Measurements from ENCODE around the gene MTMR3.

Gene MTMR3

DNA sequence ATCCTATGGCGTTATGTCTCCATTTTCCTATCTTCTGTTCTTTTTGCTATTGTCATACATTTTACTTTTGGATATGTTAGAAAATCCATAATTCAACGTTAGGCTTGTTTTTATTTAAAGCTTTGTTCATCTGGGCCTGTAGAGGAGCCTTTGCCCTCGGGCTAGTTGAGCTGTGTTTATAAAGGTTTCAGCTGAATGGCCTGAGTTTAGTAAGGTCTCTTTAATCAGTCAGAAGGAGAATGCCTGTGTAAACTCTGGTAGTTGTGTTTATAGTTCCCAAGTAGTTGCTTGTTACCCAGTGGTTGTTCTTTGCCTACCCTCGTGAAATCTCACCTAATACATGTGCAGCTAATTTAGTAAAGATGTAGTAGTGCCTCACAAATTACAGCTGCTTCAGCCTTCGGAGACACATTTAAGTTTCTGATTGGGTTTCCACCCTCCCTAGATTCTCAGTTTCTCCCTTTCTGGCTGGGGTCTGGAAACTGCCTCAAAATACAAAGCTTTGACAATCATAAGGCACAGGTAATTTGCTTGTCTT, 33.1 kb downstream of the MTMR3 start:
- DNase-seq (ENCODE audit: low read depth): no peak

GRCh38 chr22:29917052-29917902, 34.3 kb downstream of the MTMR3 start:
- no peak for DNase-seq (ENCODE audit: low read depth)

- no peak for DNase-seq (ENCODE audit: low read depth)
These were observed 42.4 kb downstream of the MTMR3 start for GRCh38 chr22:29925402-29925801.

DNA sequence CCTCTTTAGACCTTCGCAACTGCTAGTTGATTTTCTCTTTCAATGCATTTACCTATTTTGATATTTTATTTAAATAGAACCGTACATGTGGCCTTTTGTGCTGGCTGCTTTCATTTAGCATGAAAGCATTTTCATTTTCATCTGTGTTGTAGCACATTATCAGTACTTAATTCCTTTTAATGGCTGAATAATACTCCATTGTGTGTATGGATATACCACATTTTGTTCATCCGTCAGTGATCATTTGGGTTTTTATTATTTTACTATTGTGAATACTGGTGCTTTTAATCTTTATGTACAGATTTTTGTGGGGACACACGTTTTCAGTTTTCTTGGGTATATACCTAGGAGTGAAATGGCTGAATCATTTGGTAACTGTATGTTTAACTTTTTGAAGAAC, 43.1 kb downstream of the MTMR3 start:
- no peak for DNase-seq (ENCODE audit: low read depth)

DNA sequence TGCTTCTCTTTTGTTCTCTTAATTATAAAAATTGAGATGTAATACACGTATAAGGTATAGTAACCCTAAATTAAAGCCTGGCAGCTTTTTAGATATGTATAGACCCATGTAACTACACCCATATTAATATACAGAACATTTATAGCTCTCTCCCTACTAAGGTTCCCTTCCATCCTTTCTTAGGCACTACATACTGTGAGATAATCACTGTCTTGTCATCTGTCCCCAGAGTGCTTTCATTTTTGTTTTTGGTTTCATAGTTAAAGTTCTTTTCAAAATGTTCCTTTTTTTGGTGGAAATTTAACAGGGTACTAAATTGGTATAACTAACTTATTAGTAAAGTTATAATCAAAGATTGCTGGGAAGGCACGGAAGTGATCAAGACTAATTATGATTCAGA, 49.2 kb downstream of the MTMR3 start:
- DNase-seq (ENCODE audit: low read depth): no peak

- DNase-seq (ENCODE audit: low read depth): no peak
These were observed 50.6 kb downstream of the MTMR3 start for GRCh38 chr22:29933619-29934018.

DNA sequence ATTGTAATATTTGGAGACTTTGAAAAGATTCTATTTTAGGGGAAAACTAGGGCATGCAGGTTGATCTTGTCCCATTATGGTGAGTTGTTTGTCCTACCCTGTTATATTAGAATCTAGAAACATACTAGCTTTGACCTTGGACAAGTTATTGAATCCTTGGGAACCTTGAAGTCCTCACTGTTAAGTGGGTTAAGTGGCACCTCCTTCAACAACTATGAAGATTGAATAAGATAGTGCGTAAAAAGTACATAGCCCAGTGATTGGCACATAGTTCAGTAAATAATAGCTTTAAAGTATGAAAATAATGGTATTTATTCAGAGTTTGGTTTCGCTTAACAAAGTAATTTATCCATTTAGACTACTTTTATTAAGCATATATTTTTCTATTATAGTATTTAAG, 51.6 kb downstream of the MTMR3 start:
- DNase-seq (ENCODE audit: low read depth): no peak

DNA sequence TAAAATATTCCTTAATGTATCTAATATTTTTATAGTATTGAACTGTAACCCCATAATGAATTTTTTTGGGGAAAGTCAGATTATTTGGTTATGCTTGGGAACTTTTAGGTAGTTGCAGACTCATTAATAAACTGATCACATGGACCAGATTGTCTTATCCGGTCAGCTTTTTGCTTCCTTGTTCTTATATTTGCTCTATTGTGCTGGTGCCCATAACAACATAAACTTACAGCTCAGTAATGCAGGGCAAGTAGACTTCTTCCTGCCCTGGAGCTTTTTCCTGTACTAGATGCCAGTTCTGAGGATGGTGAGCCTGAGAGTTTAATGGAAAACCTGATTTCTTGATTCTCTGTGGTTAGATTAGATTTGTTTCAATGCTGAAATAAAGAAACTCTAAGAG, 53.2 kb downstream of the MTMR3 start:
- no peak for DNase-seq (ENCODE audit: low read depth)

DNA sequence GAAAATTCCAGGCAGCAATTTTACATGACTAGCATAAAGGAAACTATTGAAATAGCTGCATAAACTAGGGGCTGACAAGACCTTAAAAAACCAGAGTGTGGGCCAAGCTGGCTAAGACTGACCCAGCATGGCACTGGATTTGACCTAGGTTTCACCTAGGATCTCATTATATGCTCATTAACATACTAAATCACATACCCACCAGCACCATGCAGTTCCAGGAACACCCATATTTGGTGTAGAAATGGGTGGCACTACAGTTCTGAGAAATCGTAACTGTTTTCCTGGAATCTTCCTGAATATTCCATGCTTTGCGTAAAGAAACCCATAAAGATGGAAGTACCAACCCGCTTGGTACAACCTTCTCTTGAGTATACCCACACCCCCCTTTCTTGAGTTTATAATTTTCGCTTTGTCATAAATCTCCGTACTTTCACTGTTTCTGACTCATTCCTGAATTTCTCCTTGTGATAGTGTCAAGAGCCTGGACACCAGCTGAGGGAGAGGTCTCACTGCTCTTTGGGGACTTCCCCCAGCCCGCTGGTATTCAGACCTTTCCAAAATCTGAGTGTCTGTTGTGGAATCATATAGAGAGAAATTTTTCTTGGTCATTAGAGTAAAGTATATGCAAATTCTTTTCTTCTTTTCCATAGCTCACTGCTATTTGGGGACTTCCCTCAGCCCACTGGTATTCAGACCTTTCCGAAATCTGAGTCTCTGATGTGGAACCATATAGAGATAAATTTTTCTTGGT, 55.1 kb downstream of the MTMR3 start:
- DNase-seq (ENCODE audit: low read depth): no peak

DNA sequence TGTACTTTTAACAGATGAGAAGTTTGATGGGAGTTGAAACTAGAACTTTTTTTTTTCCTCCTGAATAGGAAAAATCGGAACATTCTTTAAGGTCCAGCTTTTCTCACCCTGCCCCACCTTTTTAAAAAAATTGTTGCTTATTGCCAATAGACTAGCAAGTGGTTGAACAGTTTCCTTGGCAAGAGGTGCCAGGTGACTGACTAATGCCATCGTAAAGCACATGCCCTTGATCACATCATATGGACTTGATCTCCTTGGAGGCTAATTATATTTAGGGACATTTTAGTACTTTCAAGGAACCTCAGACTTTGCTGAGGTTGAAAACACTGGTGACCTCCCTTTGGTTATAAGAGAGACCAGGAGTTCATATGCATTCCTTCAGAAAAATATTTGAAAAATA, 57.6 kb downstream of the MTMR3 start:
- DNase-seq (ENCODE audit: low read depth): no peak

GRCh38 chr22:29944339-29944738, 61.4 kb downstream of the MTMR3 start:
- no peak for DNase-seq (ENCODE audit: low read depth)

GRCh38 chr22:29945435-29945834, 62.5 kb downstream of the MTMR3 start:
- DNase-seq (ENCODE audit: low read depth): no peak

- DNase-seq (ENCODE audit: low read depth): no peak
These were observed 63.2 kb downstream of the MTMR3 start for GRCh38 chr22:29946220-29946619.

DNA sequence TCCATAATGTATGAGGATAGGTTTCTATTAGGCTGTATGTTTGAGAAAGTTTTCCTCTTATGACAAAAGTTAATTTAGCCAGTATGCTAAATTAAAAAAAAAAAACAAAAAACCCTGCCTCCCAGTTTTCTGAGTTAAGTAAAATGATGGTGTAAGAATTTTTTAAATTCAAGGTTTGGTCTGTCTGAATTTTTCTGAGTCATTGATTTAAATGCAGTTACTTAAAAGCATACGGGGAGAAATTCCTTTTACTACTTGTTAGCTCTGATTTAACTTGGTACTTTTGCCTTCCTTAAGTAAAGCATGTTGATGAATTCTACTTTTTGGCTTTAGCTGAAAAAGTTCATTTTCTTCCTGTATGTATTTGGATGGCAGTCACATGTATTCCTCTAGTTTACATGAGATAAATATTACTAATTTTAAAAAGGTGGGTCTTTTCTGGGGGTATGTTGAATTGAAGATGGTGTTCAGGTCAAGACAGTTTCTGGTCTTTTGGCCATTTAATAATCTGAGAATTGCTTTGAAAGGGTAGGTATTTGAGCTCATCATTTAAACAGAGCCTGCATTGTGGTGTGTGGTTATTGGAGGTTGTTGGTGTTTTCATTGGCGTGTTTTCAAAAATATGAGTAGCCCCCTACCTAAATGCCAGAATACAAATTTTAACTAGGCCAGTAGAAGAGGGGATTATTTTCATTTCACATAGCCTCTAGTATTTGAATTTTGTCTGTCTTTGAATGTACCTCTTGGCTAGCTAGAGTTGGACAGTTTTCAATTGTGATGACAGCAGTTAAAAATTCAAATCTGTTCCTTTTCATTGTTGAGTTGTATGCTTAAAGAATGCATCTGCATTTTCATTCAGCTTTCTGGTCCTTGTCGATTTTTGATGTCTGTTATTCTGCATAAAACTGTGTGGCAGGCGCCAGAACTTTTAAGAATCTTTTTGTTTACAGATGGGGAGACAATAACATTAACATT, 64.7 kb downstream of the MTMR3 start:
- no peak for DNase-seq (ENCODE audit: low read depth)

- DNase-seq (ENCODE audit: low read depth): no peak
These were observed 65.4 kb downstream of the MTMR3 start for GRCh38 chr22:29948385-29948769.

- DNase-seq (ENCODE audit: low read depth): no peak
These were observed 66.9 kb downstream of the MTMR3 start for GRCh38 chr22:29949872-29950271.

- no peak for DNase-seq (ENCODE audit: low read depth)
These were observed 68.9 kb downstream of the MTMR3 start for GRCh38 chr22:29951791-29952413.

GRCh38 chr22:29954203-29954855, 71.4 kb downstream of the MTMR3 start:
- DNase-seq (ENCODE audit: low read depth): no peak

- DNase-seq (ENCODE audit: low read depth): no peak
These were observed 73.7 kb downstream of the MTMR3 start for GRCh38 chr22:29956680-29957079.

- no peak for DNase-seq (ENCODE audit: low read depth)
These were observed 75.2 kb downstream of the MTMR3 start for GRCh38 chr22:29958170-29958569.

GRCh38 chr22:29964776-29965175, 81.8 kb downstream of the MTMR3 start:
- no peak for DNase-seq (ENCODE audit: low read depth)
